Activated T-cell treated with anti-CD3 and anti-CD28 coated beads, Interleukin-2, amount 50 U/mL, for 48 hours (primary cell): Measurements from ENCODE around the gene SLC8A1.

Source experiments
- DNase-seq, 2 experiments: peaks; one replicate each; pipeline ENCODE4 v3.0.0-alpha.2; 2020

The SLC8A1 gene

GRCh38 chr2:40261042-40261441, 190.8 kb downstream of the SLC8A1 start:
- DNase-seq, result no peak

GRCh38 chr2:40260437-40260836, 191.5 kb downstream of the SLC8A1 start:
- DNase-seq, result no peak

GRCh38 chr2:40259900-40260299, 192.0 kb downstream of the SLC8A1 start:
- no peak for DNase-seq

GRCh38 chr2:40258135-40258457, 193.8 kb downstream of the SLC8A1 start:
- DNase-seq, result no peak

GRCh38 chr2:40257340-40258134, 194.4 kb downstream of the SLC8A1 start:
- no peak for DNase-seq

GRCh38 chr2:40256649-40257048, 195.2 kb downstream of the SLC8A1 start:
- DNase-seq, result no peak

- DNase-seq, result no peak
These were observed 195.9 kb downstream of the SLC8A1 start for GRCh38 chr2:40256008-40256407.

GRCh38 chr2:40255103-40255502, 196.8 kb downstream of the SLC8A1 start:
- no peak for DNase-seq

GRCh38 chr2:40254611-40255010, 197.3 kb downstream of the SLC8A1 start:
- DNase-seq, result no peak

- DNase-seq, result no peak
These were observed 200.8 kb downstream of the SLC8A1 start for GRCh38 chr2:40251137-40251536.

GRCh38 chr2:40249577-40249976, 202.3 kb downstream of the SLC8A1 start:
- no peak for DNase-seq

- DNase-seq, result no peak
These were observed 203.6 kb downstream of the SLC8A1 start for GRCh38 chr2:40248294-40248693.

- DNase-seq, result peak; percentile 17 to 19
These were observed 207.2 kb downstream of the SLC8A1 start for GRCh38 chr2:40244675-40245074.

GRCh38 chr2:40244251-40244650, 207.6 kb downstream of the SLC8A1 start:
- DNase-seq, result no peak

GRCh38 chr2:40243581-40244187, 208.2 kb downstream of the SLC8A1 start:
- no peak for DNase-seq

GRCh38 chr2:40242315-40242714, 209.6 kb downstream of the SLC8A1 start:
- no peak for DNase-seq

- DNase-seq, result no peak
These were observed 211.8 kb downstream of the SLC8A1 start for GRCh38 chr2:40240070-40240469.

GRCh38 chr2:40230707-40231432, 221.0 kb downstream of the SLC8A1 start:
- DNase-seq, result no peak

GRCh38 chr2:40230186-40230585, 221.7 kb downstream of the SLC8A1 start:
- no peak for DNase-seq

- no peak for DNase-seq
These were observed 223.6 kb downstream of the SLC8A1 start for GRCh38 chr2:40228310-40228709.

- no peak for DNase-seq
These were observed 224.7 kb downstream of the SLC8A1 start for GRCh38 chr2:40227210-40227609.

GRCh38 chr2:40226637-40227036, 225.3 kb downstream of the SLC8A1 start:
- no peak for DNase-seq

- no peak for DNase-seq
These were observed 226.2 kb downstream of the SLC8A1 start for GRCh38 chr2:40225670-40226210.

- DNase-seq, result no peak
These were observed 227.6 kb downstream of the SLC8A1 start for GRCh38 chr2:40224318-40224717.
